ENCODE results near the gene SKIC3. TPM values are rescaled to one million over a fixed set of nuclear protein-coding genes. Genes with fewer than 3 reads are reported as not detected.

SKIC3 gene
- total and polyA plus RNA-seq, 2 of the 13 experiments (the other 11 are each of a cell fraction or from before 2014, with no cell fraction given): 36.9 to 61.5 TPM

DNA sequence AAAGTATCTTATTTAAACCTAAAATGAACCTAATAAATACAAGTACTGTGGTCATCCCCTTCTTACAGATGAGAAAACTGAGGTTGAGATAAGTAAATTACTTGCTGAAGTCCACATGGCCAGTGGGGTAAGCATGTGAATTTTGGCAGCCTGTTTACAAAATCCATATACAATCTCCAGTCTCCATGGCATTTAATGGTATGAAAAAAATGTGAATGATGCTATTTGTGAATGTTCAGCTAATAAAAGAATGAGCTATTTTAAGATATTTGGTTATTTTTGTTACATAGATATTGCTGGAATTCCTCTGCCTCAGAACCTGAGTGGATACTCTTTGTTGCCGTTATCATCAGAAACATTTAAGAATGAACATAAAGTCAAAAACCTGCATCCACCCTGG is 45.8 kb upstream of the SKIC3 start:
- in situ Hi-C loops (cut with HindIII; ENCODE audit: extremely low pct_ligation_motif_present, low pct_unique_long_range_greater_than_20kb): no loop called here
- intact Hi-C loops (cut with micrococcal nuclease; ENCODE audit: unreplicated experiment): no loop called here
- Histone ChIP-seq H3K9ac (ENCODE audit: insufficient read depth, low read depth, low read length) (no peak overlapping the region), H3K27ac (ENCODE audit: extremely low read length, insufficient read depth, low read length) (no peak overlapping the region), H3K36me3 (replicated peaks in 1 of 2; ENCODE audit: control insufficient read depth in 1 of 2, insufficient read depth in 2 of 2, low read length in 2 of 2) (no peaks in the 10 kb centered on the region; a peak in 1 of 5 replicates), H3K79me2 (ENCODE audit: insufficient read depth, low read length) (no peaks in the 10 kb centered on the region), H4K20me1 (ENCODE audit: insufficient read depth, low read length) (no peaks in the 10 kb centered on the region), H3K4me2 (ENCODE audit: low read depth, low read length) (no peak overlapping the region), H3K27me3 (ENCODE audit: control insufficient read depth in 1 of 2, insufficient read depth in 2 of 2, low read length in 2 of 2) (no peaks in the 10 kb centered on the region), H2AFZ (ENCODE audit: low read length) (no peak overlapping the region), H3K9me3 (ENCODE audit: low read length) (no peaks in the 10 kb centered on the region), H3K4me1 (ENCODE audit: insufficient read depth, low read length) (no peaks in the 10 kb centered on the region), H3K4me3 (replicated peaks in 1 of 3; ENCODE audit: insufficient read depth in 1 of 3, low read depth in 2 of 3, low read length in 3 of 3) (no peak overlapping the region)
- TF ChIP-seq FOXP1 (IDR thresholded peaks at IDR 0.05) (no peak), FOXP1 (CRISPR knock-in tag; IDR thresholded peaks at IDR 0.05) (no peak)
- 100% methylated on average over 1 of the region's 1 CpG for WGBS (ENCODE audit: low lambda C conversion rate)
- DNase-seq (ENCODE audit: low spot score) (no peak), FAIRE-seq (no peak), ATAC-seq (no peak)
- POLR2A ChIA-PET: no interaction called here
- BruUV-seq (replicated peaks): no TSS peak
- CTCF ChIA-PET (ENCODE audit: low intra/inter-chr PET ratio, low total read pairs): no interaction called here

DNA sequence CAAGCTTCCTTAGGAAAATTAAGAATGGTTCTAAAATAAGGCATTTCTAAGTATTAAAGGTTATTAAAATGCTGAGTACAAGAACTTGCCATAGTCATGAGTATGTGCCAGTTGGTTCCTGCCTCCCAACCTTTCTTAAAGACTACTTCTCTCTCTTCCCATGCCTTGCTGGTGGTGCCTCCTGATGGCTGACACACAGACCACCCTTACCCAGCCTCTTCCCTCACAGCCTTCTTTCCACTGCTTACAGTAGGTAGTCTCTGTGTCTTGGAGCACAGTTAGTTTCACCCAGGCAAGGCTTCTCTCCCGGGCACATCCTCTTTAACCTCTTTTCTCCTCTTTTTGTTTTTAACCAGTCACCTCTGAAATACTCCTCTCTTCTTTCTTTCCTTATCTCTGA is 44.5 kb upstream of the SKIC3 start:
- WGBS (ENCODE audit: low lambda C conversion rate): 100% methylated on average over 1 of the region's 1 CpG
- ChIA-PET POLR2A (no interaction called here), CTCF (ENCODE audit: low intra/inter-chr PET ratio, low total read pairs) (no interaction called here)
- Histone ChIP-seq H3K36me3 (replicated peaks in 1 of 2; ENCODE audit: control insufficient read depth in 1 of 2, insufficient read depth in 2 of 2, low read length in 2 of 2) (no peaks in the 10 kb centered on the region; a peak in 1 of 5 replicates), H3K4me1 (ENCODE audit: insufficient read depth, low read length) (no peaks in the 10 kb centered on the region), H3K4me2 (ENCODE audit: low read depth, low read length) (no peak overlapping the region), H3K4me3 (replicated peaks in 1 of 3; ENCODE audit: insufficient read depth in 1 of 3, low read depth in 2 of 3, low read length in 3 of 3) (no peak overlapping the region), H3K27ac (ENCODE audit: extremely low read length, insufficient read depth, low read length) (no peak overlapping the region), H3K9ac (ENCODE audit: insufficient read depth, low read depth, low read length) (no peak overlapping the region), H2AFZ (ENCODE audit: low read length) (no peak overlapping the region), H3K79me2 (ENCODE audit: insufficient read depth, low read length) (no peaks in the 10 kb centered on the region), H4K20me1 (ENCODE audit: insufficient read depth, low read length) (no peaks in the 10 kb centered on the region), H3K27me3 (ENCODE audit: control insufficient read depth in 1 of 2, insufficient read depth in 2 of 2, low read length in 2 of 2) (no peaks in the 10 kb centered on the region), H3K9me3 (ENCODE audit: low read length) (no peaks in the 10 kb centered on the region)
- no TSS peak for BruUV-seq (replicated peaks)
- FAIRE-seq (no peak), DNase-seq (ENCODE audit: low spot score) (no peak), ATAC-seq (no peak)
- in situ Hi-C loops (cut with HindIII; ENCODE audit: extremely low pct_ligation_motif_present, low pct_unique_long_range_greater_than_20kb): no loop called here
- intact Hi-C loops (cut with micrococcal nuclease; ENCODE audit: unreplicated experiment): no loop called here
- TF ChIP-seq HNRNPK (IDR thresholded peaks at IDR 0.05; ENCODE audit: low read depth, low read length, poor library complexity, severe bottlenecking): no peak
- no peak for TF ChIP-seq RARA (CRISPR knock-in tag; IDR thresholded peaks at IDR 0.05)
